ENCODE results near the gene HERC3. TPM values are rescaled to one million over a fixed set of nuclear protein-coding genes. Genes with fewer than 3 reads are reported as not detected.

Gene HERC3
- total RNA-seq, 1 experiment from 2014 or later: 10.5 TPM

DNA sequence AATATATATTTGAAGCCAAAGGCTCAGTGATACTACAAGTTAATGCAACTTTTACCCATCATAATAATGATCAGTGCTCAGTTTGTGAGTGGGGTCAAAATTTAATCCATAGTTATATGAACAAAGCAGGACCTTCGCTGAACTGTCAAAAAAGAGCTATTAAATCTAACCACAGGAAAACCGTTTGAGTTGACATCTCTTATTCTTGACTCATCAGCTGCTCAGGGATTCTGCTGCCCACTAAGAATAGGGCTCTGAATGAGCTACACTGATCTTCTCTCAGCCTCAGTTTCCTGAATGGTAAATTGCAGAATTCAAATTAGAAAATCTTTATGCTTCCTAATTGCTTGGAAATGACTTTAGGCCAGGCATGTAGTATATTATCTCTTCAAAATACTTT lies 150.3 kb downstream of the HERC3 start:
- no peaks in the 10 kb centered on the region for H3K9me3 ChIP-seq
- no peak overlapping the region for H3K4me3 ChIP-seq (ENCODE audit: low read depth, low read length)
- peaks cover 4% of the 10 kb centered on the region for H3K36me3 ChIP-seq (ENCODE audit: control insufficient read depth, insufficient read depth, low read length)
- intact Hi-C loops (cut with micrococcal nuclease; ENCODE audit: unreplicated experiment): no loop called here
- Mint-ChIP-seq H3K4me3 (ENCODE audit: unreplicated experiment) (no peak overlapping the region), H3K9me3 (ENCODE audit: unreplicated experiment) (no peaks in the 10 kb centered on the region), H3K4me1 (ENCODE audit: low read depth, unreplicated experiment) (peaks cover 6% of the 10 kb centered on the region), H3K36me3 (ENCODE audit: insufficient read depth, unreplicated experiment) (no peaks in the 10 kb centered on the region), H3K27me3 (ENCODE audit: insufficient read depth, unreplicated experiment) (no peaks in the 10 kb centered on the region), H3K27ac (ENCODE audit: unreplicated experiment) (no peak overlapping the region)
- no peak for DNase-seq
- TF ChIP-seq, protein P1, sequence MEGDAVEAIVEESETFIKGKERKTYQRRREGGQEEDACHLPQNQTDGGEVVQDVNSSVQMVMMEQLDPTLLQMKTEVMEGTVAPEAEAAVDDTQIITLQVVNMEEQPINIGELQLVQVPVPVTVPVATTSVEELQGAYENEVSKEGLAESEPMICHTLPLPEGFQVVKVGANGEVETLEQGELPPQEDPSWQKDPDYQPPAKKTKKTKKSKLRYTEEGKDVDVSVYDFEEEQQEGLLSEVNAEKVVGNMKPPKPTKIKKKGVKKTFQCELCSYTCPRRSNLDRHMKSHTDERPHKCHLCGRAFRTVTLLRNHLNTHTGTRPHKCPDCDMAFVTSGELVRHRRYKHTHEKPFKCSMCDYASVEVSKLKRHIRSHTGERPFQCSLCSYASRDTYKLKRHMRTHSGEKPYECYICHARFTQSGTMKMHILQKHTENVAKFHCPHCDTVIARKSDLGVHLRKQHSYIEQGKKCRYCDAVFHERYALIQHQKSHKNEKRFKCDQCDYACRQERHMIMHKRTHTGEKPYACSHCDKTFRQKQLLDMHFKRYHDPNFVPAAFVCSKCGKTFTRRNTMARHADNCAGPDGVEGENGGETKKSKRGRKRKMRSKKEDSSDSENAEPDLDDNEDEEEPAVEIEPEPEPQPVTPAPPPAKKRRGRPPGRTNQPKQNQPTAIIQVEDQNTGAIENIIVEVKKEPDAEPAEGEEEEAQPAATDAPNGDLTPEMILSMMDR (IDR thresholded peaks at IDR 0.05; ENCODE audit: insufficient read depth in 1 of 2, low read depth in 1 of 2, low read length in 1 of 2, severe bottlenecking in 1 of 2, unreplicated experiment in 1 of 2): no peak
- peaks cover 9% of the 10 kb centered on the region for H3K4me1 ChIP-seq
- H3K27me3 ChIP-seq (replicated peaks; ENCODE audit: control insufficient read depth, insufficient read depth, low read length): no peaks in the 10 kb centered on the region
- CTCF ChIA-PET: no interaction called here
- BruUV-seq (replicated peaks): no TSS peak
- POLR2A ChIA-PET: no interaction called here

DNA sequence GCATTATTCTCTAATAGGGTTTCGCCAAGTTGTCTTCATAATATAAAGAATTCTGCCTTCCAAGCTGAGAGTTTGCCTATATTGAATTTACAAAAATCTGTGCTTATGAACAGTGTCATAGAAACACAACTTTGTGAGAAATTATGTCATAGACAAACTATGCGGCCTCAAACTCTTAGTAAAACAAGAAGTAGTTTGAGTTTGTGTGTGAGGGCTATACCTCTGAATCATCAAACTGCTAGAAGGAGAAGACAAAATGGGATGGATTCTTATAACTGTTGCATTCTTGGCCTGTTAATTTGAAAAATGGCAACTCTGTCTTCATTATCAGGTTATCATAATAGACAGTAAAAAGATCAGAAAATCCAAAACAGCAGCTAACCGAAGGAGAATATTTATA lies 151.4 kb downstream of the HERC3 start:
- Mint-ChIP-seq H3K36me3 (ENCODE audit: insufficient read depth, unreplicated experiment) (no peaks in the 10 kb centered on the region), H3K27me3 (ENCODE audit: insufficient read depth, unreplicated experiment) (no peaks in the 10 kb centered on the region), H3K4me1 (ENCODE audit: low read depth, unreplicated experiment) (no peaks in the 10 kb centered on the region), H3K27ac (ENCODE audit: unreplicated experiment) (no peak overlapping the region), H3K4me3 (ENCODE audit: unreplicated experiment) (no peak overlapping the region), H3K9me3 (ENCODE audit: unreplicated experiment) (no peaks in the 10 kb centered on the region)
- Histone ChIP-seq H3K36me3 (ENCODE audit: control insufficient read depth, insufficient read depth, low read length) (peaks cover 2% of the 10 kb centered on the region; the same call in 1 of the 2 replicates), H3K4me3 (ENCODE audit: low read depth, low read length) (no peak overlapping the region), H3K27me3 (replicated peaks; ENCODE audit: control insufficient read depth, insufficient read depth, low read length) (no peaks in the 10 kb centered on the region), H3K9me3 (no peaks in the 10 kb centered on the region), H3K4me1 (peaks cover 1% of the 10 kb centered on the region)
- DNase-seq: no peak
- intact Hi-C loops (cut with micrococcal nuclease; ENCODE audit: unreplicated experiment): no loop called here
- ChIA-PET CTCF (no interaction called here), POLR2A (no interaction called here)
- BruUV-seq (replicated peaks): no TSS peak
- TF ChIP-seq, protein P1 (IDR thresholded peaks at IDR 0.05; ENCODE audit: insufficient read depth in 1 of 2, low read depth in 1 of 2, low read length in 1 of 2, severe bottlenecking in 1 of 2, unreplicated experiment in 1 of 2): no peak

DNA sequence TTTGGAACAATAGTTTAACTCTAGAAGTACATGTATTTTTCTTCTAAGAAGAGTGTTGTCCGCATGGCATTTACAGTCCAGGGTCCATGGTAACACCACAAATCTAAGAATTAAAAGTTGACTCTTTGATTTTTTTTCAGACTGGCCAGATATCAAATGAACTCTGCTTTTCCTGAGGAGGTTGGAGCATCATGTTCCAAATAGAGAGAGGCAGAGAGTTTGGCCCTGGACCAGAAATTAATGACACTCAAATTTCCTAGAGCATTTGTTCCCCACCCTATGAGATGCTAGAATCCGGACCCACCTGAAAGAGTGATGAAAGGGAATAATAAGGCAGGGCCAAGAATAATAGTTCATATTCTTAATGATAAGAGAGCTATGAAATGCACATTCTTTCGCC lies 152.3 kb downstream of the HERC3 start:
- intact Hi-C loops (cut with micrococcal nuclease; ENCODE audit: unreplicated experiment): no loop called here
- Histone ChIP-seq H3K4me1 (no peaks in the 10 kb centered on the region), H3K9me3 (no peaks in the 10 kb centered on the region), H3K27me3 (replicated peaks; ENCODE audit: control insufficient read depth, insufficient read depth, low read length) (no peaks in the 10 kb centered on the region), H3K4me3 (ENCODE audit: low read depth, low read length) (no peak overlapping the region), H3K36me3 (ENCODE audit: control insufficient read depth, insufficient read depth, low read length) (peaks cover 2% of the 10 kb centered on the region; the same call in 1 of the 2 replicates)
- no peaks in the 10 kb centered on the region for H3K36me3 Mint-ChIP-seq (ENCODE audit: insufficient read depth, unreplicated experiment)
- POLR2A ChIA-PET: no interaction called here
- no peaks in the 10 kb centered on the region for H3K27me3 Mint-ChIP-seq (ENCODE audit: insufficient read depth, unreplicated experiment)
- BruUV-seq (replicated peaks): no TSS peak
- H3K9me3 Mint-ChIP-seq (ENCODE audit: unreplicated experiment): no peaks in the 10 kb centered on the region
- no peaks in the 10 kb centered on the region for H3K4me1 Mint-ChIP-seq (ENCODE audit: low read depth, unreplicated experiment)
- CTCF ChIA-PET: no interaction called here
- no peak overlapping the region for H3K27ac Mint-ChIP-seq (ENCODE audit: unreplicated experiment)
- DNase-seq: no peak
- TF ChIP-seq, protein P1 (IDR thresholded peaks at IDR 0.05; ENCODE audit: insufficient read depth in 1 of 2, low read depth in 1 of 2, low read length in 1 of 2, severe bottlenecking in 1 of 2, unreplicated experiment in 1 of 2): no peak
- H3K4me3 Mint-ChIP-seq (ENCODE audit: unreplicated experiment): no peak overlapping the region

Measured in Caco-2 (cell line).